NOMO-1 (cell line): Measurements from ENCODE around the gene PODNL1.
A peak's percentile ranks its signal among the peaks of the same experiment; 100 is the strongest.

Source experiments
- DNase-seq, 2 experiments: peaks; one replicate each; lab custom pipeline; 2025; ENCODE audit not compliant: unreplicated experiment in 2 of 2; lab: John Stamatoyannopoulos, UW

PODNL1 gene

DNA sequence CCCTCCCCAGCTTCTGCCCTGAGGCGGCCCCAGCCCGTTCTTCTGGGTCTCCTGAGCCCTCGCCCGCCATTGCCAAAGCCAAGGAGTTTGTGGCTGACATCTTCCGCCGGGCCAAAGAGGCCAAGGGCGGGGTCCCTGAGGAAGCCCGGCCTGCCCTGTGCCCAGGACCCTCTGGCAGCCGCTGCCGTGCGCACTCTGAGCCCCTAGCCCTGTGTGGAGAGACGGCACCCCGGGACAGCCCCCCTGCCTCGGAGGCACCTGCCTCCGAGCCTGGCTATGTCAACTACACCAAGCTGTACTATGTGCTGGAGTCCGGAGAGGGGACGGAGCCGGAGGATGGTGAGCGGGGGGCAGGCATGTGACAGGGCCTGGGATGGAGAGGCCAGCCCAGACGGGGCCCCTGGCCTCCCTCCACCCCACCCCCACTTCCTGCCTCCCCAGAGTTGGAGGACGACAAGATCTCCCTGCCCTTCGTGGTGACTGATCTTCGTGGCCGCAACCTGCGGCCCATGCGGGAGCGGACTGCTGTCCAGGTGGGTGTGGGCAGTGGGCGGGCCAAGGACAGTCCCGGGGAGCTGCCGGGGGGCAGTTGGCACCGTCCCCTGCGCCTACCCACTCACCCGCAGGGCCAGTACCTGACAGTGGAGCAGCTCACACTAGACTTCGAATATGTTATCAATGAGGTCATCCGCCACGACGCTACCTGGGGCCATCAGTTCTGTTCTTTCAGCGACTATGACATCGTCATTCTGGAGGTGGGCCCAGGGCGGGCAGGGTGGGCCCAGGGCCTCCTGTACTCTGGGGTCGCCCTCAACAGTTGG, 21.1 kb upstream of the PODNL1 start:
- DNase-seq, result no peak

DNA sequence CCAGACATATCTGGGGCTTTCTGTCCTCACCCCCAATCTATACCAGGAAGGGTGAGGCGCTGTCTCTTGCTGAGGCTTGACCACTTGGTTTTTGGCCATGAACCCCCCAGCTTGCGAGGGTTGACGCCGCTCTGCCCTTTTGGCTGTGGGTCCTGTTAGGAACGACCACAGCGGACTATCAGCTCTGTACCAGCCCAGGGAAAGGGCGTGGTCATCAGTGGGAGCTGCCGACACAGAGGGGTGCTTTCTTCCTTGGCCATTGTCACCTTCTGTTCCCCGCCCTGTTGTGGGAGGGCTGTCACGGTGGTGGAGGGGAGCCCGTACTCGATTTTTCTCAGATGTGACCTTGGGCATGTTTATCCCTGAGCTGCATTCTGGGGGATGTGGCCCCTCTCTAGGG, 19.8 kb upstream of the PODNL1 start:
- no peak for DNase-seq

DNA sequence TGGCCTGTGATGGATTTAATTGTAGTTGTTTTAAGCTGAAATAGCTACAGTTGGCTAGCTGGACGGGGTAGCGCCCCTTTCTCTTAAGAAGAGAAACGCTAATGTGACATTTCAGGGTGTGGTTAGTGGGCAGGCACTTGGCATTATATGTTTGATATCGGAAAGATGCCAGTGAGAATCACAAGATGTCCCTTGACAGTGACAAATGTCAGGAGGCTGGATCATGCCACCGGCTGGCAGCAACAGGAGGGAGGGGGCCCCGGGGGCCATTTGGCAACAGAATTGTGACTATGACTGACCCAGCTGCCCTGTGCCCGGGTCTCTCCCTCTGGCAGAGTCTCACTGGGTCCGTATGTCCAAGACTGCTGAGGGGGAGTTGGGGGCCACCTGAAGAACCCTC, 18.8 kb upstream of the PODNL1 start:
- no peak for DNase-seq

DNA sequence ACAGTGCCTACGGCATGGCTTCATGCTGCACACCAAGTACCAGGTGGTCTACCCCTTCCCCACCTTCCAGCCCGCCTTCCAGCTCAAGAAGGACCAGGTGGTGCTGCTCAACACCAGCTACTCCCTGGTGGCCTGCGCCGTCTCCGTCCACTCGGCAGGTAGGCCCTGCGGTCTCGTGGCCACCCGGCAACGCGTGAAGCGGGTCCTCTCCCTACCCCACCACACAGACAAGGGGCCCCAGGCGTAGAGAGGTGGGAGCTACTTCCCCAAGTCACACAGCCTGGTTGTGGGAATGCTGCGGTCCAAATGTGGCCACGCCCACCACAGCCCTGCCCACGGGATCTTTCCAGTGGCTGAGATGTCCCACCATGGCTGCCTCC, 18.1 kb upstream of the PODNL1 start:
- no peak for DNase-seq

DNA sequence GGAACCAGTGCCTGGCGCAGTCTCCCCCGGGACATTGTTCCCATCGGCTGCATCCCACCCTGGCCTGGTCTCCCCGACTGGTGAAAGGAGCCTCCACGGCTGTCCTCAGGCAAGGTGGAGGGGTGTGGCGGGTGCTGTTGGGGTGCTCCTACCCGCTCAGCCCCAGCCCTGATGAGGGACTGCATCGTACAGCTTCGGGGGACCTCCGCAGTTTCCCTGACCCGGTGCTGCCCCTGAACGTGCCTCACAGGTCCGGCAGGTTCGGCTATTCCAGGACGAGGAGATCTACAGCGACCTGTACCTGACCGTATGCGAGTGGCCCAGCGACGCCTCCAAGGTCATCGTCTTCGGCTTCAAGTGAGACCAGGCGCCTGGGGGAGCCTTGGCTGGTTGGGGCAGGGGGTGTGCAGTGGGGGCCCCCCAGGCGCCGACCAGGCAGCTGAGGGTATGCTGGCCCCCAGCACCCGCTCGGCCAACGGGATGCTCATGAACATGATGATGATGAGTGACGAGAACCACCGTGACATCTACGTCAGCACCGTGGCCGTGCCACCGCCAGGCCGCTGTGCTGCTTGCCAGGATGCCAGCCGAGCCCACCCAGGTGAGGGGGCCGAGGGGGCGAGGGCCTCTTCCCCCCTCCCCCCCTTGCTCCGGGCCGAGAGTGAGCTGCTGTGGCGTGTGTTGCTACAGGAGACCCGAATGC, 17.6 kb upstream of the PODNL1 start:
- no peak for DNase-seq

DNA sequence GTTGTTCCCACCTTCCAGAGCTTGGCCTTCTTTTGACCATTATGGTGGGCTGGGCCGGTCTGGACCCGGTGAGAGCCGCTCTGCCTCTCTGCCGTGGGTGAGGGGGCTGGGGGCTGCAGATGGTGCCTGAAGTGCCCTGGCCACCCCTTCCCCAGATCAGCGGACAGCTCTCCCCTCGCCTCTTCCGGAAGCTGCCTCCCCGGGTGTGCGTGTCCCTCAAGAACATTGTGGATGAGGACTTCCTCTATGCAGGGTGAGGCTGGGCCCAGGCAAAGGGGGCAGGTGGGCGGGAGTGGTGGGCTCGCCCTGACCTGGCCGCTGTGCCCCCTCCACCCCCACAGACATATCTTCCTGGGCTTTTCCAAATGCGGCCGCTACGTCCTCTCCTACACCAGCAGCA, 16.0 kb upstream of the PODNL1 start:
- no peak for DNase-seq

DNA sequence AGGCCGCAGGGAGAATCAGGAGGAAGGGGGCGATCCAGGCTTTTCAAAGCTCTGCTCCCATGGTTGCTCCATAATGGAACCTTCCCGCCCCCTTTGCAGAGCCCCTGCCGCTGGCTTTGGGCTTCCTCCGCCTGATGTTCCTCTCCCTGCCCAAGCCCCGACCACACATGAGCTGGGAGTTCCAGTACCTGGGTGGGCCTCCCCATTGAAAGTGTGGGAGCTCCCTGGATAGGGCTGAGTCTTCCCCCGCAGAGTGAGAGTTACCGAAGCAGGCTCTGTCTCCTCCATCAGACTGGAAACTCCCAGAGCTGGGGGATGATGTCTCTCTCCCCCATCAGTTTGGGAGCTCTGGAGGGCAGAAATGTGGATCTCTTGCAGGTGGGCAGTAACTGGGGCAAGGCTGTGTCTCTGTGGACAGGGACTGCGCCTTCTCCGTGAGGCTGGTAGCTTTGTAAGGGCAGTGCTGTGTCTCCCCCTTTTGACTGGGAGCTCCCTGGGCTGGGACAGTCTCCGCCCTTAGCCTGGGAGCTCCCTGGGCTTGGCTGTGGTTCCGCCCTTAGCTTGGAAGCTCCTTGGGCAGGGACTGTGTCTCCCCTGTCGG, 14.8 kb upstream of the PODNL1 start:
- DNase-seq, result no peak

DNA sequence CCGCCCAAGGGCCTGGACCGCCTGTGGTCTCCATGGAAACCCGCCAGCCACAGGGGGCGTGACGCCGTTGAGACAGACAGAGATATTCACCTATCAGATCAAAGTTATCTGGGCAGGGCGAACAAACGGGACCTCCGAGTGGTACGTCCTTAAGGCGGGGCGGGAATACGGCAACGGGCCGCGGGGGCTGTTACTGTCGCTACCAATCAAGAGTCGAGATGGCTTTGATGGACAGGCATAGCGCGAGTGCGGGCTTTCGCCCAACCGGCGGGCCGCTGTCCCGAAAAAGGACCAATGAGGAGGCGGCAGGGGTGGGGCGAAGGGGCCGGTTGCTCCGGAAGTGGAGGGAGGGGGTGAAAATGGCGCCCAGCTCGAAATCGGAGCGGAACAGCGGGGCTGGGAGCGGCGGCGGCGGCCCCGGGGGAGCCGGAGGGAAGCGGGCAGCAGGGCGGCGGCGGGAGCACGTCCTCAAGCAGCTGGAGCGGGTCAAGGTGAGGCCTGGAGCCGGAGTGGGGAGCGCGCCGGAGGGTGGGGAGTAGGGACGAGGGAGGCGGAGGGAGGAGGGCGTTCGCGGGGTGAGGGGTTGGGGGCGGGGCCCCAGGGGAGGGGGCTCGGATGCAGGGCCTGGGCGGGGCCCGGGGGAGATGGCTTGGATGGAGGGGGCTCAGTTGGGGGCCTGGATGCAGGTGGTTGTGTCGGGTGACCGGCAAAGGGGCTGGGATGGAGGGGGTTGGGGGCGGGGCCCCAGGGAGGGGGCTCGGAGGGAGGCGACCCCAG, 14.1 kb upstream of the PODNL1 start, which contains the start of gene DCAF15:
TSS of gene DCAF15 (plus strand) at position 356 of the 777 bp plus-strand sequence. CDS start at position 360, 4 bp downstream.
- peak; percentile 99 for DNase-seq

DNA sequence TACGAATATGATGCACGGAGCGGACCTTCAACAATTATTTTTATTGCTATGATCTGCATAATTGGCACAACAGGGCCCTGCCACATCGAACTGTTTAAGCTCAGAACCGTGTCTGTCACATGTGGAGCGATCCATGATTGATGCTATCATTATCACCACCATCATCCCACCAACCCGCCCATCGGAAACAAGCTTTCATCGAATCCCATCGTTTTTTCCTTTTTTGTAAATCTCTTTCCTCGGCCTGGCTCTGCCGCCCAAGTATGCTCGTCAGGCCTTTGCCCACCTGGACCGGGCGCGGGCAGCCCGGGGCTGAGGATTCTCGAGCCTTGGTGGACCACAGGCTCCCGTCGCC, 13.6 kb upstream of the PODNL1 start:
- DNase-seq, result no peak

DNA sequence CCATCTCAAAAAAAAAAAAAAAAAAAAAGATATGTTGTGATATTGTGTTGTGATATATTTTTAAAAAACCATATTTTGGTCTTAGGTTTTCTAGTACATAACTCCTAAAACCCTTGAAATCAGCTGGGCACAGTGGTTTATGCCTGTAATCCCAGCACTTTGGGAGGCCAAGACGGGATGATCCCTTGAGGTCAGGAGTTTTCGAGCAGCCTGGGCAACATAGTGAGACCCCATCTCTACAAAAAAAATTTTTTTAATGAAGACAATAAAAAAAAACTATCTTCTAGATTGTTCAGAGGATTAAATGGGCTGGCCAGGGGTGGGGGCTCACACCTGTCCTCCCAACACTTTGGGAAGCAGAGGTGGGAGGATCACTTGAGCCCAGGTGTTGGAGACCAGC, 12.8 kb upstream of the PODNL1 start:
- no peak for DNase-seq

DNA sequence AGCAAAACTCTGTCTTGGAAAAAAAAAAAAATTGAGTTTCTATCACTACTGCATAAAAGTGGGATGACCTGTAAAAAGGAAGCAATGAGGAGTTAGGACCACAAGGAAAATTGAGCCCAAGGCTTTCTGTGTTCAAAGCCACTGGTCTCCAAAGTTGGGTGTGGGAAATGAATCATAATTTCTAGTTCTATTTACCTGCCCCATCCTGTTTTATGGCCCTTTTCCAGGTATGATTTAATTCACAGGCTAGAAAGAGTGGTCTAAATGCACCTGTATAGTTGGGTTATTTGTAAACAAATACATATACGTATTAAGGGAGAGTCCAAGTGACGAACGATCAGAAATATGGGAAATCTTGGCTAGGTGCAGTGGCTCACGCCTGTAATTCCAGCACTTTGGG, 8.2 kb upstream of the PODNL1 start:
- DNase-seq, result no peak

DNA sequence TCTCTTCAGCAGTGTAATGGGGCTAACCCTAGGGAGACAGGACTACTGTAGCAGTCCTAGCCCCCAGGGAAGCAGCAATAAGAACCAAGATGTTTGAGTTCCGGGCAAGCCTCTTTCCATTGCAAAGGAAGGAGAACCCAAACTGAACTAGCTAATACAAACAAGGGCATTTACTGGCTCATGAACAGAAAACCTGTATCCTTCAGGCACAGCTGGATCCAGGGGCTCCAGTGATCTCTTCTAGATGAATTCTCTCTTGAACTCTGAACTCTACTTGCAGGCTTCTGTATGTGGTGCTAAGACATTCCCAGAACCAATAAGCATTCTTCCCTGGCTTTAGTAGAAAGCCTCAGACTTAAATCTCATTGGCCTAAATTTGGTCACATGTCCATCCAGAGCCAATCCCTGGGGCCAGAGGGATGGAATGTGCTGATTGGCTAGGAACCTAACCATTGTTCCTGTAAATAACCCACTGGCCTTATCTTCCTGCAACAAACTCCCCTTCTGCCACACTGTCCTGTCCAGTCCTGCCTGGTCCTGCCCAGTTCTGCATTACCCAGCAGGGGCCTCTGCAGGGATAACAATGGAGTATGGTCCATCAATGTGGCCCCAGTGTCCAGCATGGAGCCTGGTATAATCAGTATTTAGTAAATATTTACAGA, 3.9 kb upstream of the PODNL1 start:
- no peak for DNase-seq

DNA sequence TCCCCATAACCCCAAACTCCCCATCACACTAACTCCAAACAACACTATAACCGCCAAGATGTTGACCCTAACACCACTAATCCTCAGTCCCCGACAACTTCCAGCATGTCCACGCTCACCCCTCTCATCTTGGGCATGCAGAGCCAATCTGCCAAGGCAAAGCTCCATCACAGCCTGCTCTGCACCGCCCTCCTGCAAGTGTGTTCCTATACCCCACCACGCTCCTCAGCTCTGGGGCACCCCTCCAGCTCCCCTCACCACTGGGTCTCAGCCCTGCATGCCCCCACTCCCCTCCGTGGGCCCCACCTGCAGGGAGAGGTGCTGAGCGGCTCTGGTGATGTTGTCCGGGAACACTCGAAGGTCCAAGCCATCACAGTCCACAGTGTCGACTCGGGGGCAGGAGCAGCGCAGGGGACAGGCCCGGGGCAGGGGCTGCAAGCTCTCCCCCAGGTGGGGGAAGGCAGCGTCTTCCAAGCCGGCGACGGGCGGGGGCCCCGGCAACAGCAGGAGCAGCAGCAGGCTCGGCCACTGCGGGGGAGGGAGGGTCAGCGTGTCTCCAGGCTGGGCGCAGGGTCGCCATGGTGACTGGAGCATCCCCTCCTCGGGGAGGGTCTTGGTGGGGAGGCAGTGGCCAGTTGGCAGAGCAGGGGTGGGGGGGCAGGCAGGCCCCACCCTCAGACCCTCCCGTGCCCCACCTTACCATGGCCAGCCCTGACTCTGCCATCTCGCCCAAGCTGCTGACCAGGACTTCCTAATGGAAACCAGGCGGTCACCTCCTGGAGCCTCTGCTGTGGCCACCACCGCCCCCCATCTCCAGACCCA, 527 bp downstream of the PODNL1 start:
- no peak for DNase-seq

DNA sequence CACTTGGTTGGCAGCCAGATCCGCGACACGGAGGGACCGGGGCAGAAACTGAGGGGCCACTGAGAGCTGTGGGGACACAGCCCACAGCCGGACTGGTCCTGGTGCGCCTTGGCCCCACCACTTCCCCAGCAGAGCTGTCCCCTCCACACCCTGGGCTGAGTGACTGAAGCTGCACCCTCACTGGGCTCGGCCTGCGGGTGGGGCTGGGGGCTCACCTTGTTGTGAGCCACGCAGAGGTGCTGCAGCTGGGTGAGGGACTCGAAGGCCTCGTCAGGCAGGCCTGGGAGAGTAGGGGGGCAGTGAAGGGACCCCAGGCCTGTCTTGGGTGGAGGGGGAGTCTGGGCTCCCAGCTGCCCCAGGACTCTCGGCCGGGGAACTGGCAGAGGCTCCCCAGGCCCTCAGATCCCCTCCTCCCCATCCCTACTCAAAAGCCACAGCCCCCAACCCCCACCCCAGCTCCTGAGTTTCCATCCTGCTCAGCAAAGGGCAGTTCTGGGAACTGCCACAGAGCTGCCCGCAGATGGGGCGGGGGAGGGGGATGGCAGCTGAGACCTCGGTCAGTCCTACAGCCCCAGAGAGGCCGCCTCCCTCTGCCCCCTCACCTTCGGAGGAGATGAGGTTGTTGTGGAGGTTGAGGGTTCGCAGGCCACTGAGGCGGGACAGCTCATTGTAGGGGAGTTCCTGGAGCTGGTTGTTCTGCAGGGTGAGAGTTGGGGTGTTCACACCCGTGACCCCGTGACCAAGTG, 2.3 kb downstream of the PODNL1 start:
- no peak for DNase-seq

DNA sequence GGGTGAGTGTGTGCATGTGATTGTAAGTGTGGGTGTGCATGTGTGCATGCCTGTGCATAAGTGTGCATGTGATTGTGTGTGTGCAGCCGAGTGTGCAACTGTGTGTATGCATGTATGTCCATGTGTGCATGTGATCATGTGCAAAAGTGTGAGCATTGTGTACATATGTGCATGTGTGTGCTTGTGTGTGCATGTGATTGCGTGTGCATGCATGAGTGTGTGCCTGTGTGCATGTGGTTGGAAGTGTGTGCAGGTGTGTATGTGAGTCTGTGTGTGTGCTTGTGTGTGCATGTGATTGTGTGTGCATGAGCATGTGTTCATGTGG, 3.5 kb downstream of the PODNL1 start:
- no peak for DNase-seq

DNA sequence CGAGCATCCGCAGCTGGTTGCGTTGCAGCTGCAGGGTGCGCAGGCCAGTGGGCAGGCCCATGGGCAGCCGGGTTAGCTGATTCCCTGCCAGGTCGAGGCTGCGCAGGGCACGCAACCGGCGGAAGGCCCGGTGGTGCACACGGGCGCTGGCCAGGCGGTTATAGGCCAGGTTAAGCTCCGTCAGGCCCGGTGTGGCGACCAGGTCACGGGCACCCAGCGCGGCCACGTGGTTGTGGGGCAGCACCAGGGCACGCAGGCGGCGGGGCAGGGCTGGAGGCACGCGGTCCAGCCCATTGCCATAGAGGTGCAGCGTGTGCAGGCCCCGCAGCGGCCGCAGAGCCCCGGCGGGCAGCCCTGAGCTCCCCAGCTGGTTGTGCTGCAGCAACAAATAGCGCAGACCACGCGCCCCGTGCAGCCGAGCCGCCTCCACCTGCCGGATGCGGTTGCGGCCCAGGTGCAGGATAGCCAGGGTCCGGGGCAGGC, 5.3 kb downstream of the PODNL1 start:
- DNase-seq, result no peak

DNA sequence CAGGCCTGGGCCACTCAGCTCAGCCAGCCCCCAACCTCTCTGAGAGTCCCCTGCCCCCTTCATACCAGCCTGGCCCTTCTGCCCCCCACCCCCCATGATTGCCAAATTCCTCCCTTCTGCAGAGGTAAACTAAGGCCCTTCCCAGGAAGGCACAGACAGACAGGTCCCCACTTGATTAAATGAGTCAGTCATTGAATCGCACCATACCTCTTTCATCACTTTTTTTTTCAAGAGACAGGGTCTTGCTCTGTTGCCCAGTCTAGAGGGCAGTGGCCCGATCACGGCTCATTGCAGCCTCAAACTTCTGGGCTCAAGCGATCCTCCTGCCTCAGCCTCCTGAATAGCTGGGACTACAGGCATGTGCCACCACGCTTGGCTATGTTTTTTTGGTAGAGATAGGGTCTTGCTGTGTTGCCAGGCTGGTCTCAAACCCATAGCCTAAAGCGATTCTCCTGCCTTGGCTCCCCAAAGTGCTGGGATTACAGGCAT, 6.0 kb downstream of the PODNL1 start:
- DNase-seq, result no peak

DNA sequence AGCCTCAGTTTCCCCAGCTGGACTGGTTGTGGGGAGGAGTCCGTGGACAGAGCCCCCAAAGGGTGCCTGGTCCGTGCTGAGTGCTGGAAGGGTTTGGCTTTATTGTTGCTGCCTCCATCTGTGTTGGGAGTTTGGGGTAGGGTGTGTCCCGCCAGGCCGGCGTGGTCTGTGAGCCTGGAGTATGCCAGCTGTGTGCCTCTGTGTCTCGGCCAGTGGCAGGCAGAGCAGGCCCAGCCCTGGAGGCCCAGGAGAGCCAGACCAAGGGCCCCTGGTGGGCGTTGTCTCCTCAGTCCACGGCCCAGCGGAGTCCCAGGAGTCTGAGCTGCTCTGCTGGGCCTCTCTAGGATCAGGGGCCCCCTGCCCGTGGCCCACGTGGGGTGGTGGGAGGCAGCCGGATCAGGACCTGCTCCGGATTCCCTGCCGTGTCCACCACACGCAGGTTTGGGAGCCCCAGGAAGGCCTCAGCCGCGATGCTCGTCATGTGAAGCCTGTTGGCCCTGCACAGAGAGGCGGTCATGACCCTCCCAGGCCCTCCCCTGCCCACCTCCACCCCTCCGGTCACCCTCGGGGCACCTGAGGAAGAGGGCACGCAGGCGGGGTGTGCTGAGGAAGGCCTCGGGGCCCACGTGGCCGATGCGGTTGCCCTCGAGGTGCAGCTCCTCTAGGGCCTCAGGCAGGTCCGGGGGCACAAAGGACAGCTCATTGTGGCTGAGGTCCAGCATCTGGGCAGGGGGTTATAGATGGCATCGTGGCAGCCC, 6.6 kb downstream of the PODNL1 start:
- DNase-seq, result no peak
